Endodermal cell (in vitro differentiated cells): Measurements from ENCODE around the gene HORMAD2. TPM values are rescaled to one million over a fixed set of nuclear protein-coding genes. Genes with fewer than 3 reads are reported as not detected.

Experiments
- DNase-seq: peaks from one replicate; pipeline ENCODE4 v3.0.0-alpha.2; 2017
- H3K27ac ChIP-seq: 2 replicates; pipeline ENCODE4 v1.5.1; 2013; ENCODE audit warnings: mild to moderate bottlenecking, low read depth, low read length, moderate library complexity
- H3K27me3 ChIP-seq: 2 replicates; pipeline ENCODE4 v1.6.1; 2013; ENCODE audit warnings: mild to moderate bottlenecking, low read length, moderate library complexity; ENCODE audit not compliant: insufficient read depth, control insufficient read depth, poor library complexity, severe bottlenecking
- H3K36me3 ChIP-seq: 2 replicates; pipeline ENCODE4 v1.7.0; 2013; ENCODE audit warnings: mild to moderate bottlenecking, low read length, moderate library complexity; ENCODE audit not compliant: control insufficient read depth, insufficient read depth
- H3K4me1 ChIP-seq: one replicate; pipeline ENCODE4 v1.7.0; 2013; ENCODE audit warnings: low read length; ENCODE audit not compliant: control insufficient read depth, insufficient read depth
- H3K4me3 ChIP-seq: 2 replicates; pipeline ENCODE4 v1.5.1; 2013; ENCODE audit warnings: mild to moderate bottlenecking, low read length, moderate library complexity
- H3K9ac ChIP-seq: 2 replicates; pipeline ENCODE4 v1.6.1; 2013; ENCODE audit warnings: mild to moderate bottlenecking, low read length, moderate library complexity; ENCODE audit not compliant: poor library complexity, severe bottlenecking; ENCODE audit errors: extremely low read depth
- H3K9me3 ChIP-seq: 2 replicates; pipeline ENCODE4 v1.6.1; 2013; ENCODE audit warnings: mild to moderate bottlenecking, low read length, moderate library complexity; ENCODE audit not compliant: control insufficient read depth
- H3K27ac Mint-ChIP-seq: 2 replicates; pipeline ENCODE4 v1.8.0; 2020; ENCODE audit warnings: mixed read lengths
- H3K27me3 Mint-ChIP-seq: 2 replicates; pipeline ENCODE4 v1.8.0; 2021; ENCODE audit warnings: mild to moderate bottlenecking, mixed read lengths; ENCODE audit not compliant: insufficient read depth
- H3K36me3 Mint-ChIP-seq: 2 replicates; pipeline ENCODE4 v1.8.0; 2020; ENCODE audit warnings: low read depth, mixed read lengths
- H3K4me1 Mint-ChIP-seq: 2 replicates; pipeline ENCODE4 v1.8.0; 2020; ENCODE audit warnings: mixed read lengths
- H3K4me3 Mint-ChIP-seq: 2 replicates; pipeline ENCODE4 v1.8.0; 2020; ENCODE audit warnings: mild to moderate bottlenecking, moderate library complexity, mixed read lengths
- H3K9me3 Mint-ChIP-seq: 2 replicates; pipeline ENCODE4 v1.8.0; 2020; ENCODE audit warnings: mild to moderate bottlenecking, mixed read lengths
- WGBS, 2 experiments: methylation state at CpG; one replicate each; pipeline versions ENCODE4 v1.1.5 to v1.1.7; 2013; ENCODE audit warnings: missing lambda C conversion rate in 2 of 2, mixed read lengths in 1 of 2; ENCODE audit not compliant: insufficient coverage in 1 of 2, insufficient read length in 1 of 2; 5-methylcytosine and 5-hydroxymethylcytosine counted together
- total RNA-seq, 2 donors: library from RNA; stranded (reverse); fragmentation: NEBNext Ultra II Directional in 1 of 2; extraction: Animal tissue kit (Norgen Biotek cat#: 25700) in 1 of 2; gene quantifications; 2 replicates in 1 of 2; 3 replicates in 1 of 2; pipeline ENCODE4 v1.2.1, GENCODE V29; 2021
- TF ChIP-seq, protein P1 (sequence below): fragments of 200-600 bp; sonication (generic); conservative IDR thresholded peaks from 2 replicates; pipeline ENCODE4 v1.5.0; 2021; ENCODE audit warnings: antibody characterized with exemption, mild to moderate bottlenecking

The HORMAD2 gene
- total RNA-seq, 2 donors from 2014 or later = 0.55 TPM; not detected in 1

DNA sequence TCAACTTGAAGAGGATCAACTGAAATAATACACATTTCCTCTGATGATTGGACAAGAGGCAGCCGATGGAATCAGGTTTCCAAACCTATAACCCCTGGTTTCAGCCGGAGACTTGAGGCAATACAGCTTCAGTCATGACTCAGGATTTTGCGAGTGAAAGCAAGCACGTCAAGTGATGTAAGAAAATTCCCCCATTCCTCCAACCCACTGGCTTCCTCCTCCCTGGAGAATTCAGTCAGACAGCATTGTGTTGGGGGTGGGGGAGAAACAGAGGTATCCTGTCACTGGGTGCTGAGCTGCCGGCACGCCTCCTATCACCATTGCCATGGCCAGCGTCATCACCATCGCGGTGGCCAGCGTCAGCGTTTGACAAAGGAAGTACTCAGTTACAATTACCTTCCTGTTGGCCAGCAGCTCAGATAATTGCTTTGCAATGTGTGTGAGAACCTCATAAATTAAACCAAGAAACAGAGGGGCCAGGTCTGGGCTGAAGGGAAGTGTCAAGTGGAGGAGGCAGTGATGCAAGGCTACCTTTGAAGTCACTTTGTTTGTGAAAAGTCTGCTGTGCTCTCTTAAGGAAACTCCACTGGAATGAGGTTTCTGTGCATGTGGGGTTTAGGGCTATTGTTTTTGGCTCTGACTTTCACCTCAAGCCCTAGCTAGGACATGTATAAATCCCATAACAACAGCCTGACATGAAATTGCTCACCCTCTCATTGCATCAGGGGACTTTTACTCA is 116.0 kb downstream of the HORMAD2 start:
- no peaks in the 10 kb centered on the region for H3K9me3 ChIP-seq
- peak overlapping the region; percentile 19 for H3K4me3 Mint-ChIP-seq
- no peak overlapping the region for H3K4me3 ChIP-seq

DNA sequence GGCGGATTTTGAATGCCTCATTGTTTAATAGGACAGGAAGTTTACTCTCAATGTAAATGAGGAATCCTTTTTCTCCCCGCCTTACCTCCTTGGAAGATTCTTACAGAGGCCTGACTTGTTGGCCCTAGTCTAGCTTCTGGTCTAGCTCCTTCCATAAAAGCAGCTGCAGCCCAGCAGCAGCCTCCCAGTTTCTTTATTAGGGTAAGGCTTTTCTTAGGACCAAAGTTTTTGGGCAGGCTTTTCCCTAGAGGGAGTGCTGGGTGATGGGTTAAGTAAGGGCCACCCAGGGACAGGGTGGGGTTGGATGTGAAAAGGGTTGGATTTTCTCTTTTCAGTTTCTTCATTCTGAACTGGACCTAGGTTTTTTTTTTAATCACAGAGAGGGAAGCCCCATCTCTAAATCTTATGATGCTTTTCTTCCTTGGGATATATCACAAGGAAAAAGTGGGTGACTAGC is 116.6 kb downstream of the HORMAD2 start:
- peaks cover 2% of the 10 kb centered on the region for H3K9me3 Mint-ChIP-seq
- Histone ChIP-seq H3K4me1 (peaks cover 4% of the 10 kb centered on the region), H3K4me3 (no peak overlapping the region), H3K36me3 (no peaks in the 10 kb centered on the region), H3K9ac (no peak overlapping the region), H3K9me3 (no peaks in the 10 kb centered on the region), H3K27ac (peak overlapping the region; percentile 25), H3K27me3 (no peaks in the 10 kb centered on the region)
- peak overlapping the region; percentile 89 for H3K27ac Mint-ChIP-seq
- no peaks in the 10 kb centered on the region for H3K36me3 Mint-ChIP-seq
- H3K4me3 Mint-ChIP-seq = peak overlapping the region; percentile 19
- WGBS, 2 experiments = 40 to 45% methylated on average over 2 of the region's 2 CpGs
- H3K4me1 Mint-ChIP-seq = peaks cover 16% of the 10 kb centered on the region
- TF ChIP-seq, protein P1, sequence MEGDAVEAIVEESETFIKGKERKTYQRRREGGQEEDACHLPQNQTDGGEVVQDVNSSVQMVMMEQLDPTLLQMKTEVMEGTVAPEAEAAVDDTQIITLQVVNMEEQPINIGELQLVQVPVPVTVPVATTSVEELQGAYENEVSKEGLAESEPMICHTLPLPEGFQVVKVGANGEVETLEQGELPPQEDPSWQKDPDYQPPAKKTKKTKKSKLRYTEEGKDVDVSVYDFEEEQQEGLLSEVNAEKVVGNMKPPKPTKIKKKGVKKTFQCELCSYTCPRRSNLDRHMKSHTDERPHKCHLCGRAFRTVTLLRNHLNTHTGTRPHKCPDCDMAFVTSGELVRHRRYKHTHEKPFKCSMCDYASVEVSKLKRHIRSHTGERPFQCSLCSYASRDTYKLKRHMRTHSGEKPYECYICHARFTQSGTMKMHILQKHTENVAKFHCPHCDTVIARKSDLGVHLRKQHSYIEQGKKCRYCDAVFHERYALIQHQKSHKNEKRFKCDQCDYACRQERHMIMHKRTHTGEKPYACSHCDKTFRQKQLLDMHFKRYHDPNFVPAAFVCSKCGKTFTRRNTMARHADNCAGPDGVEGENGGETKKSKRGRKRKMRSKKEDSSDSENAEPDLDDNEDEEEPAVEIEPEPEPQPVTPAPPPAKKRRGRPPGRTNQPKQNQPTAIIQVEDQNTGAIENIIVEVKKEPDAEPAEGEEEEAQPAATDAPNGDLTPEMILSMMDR = no peak
- DNase-seq = no peak
- H3K27me3 Mint-ChIP-seq = peaks cover 2% of the 10 kb centered on the region

More for the DNA sequence above, 116.0 kb downstream of the HORMAD2 start:
- Mint-ChIP-seq H3K9me3 (peaks cover 2% of the 10 kb centered on the region), H3K27me3 (peaks cover 2% of the 10 kb centered on the region), H3K36me3 (no peaks in the 10 kb centered on the region), H3K4me1 (peaks cover 16% of the 10 kb centered on the region), H3K27ac (peak overlapping the region; percentile 89)
- Histone ChIP-seq H3K27ac (peak overlapping the region; percentile 25), H3K4me1 (peaks cover 4% of the 10 kb centered on the region), H3K36me3 (no peaks in the 10 kb centered on the region), H3K27me3 (no peaks in the 10 kb centered on the region), H3K9ac (no peak overlapping the region)
- WGBS, 2 experiments = 30 to 42% methylated on average over 2 to 11 of the region's 11 CpGs
- TF ChIP-seq, protein P1 = no peak
- DNase-seq = peak; percentile 90

DNA sequence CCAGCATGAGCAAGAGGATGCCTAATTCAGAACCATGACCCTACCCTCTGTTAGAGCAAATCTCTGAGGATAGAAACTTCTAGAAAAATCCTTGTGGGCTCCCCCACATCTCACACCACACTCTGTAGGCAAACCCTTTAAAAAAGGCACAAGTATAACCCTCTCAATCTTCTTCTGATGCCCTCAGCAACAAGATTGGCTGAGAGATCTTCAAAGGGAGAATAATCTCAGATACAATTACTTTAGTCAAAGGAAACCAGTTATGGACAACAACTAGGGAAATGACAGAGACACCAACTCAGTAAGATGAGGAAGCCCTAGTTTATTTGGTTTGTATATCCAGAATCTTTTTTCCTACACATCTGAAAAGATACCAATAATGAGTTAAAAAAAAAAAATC is 117.1 kb downstream of the HORMAD2 start:
- Histone ChIP-seq H3K27me3 (no peaks in the 10 kb centered on the region), H3K4me3 (no peak overlapping the region), H3K27ac (no peak overlapping the region), H3K9me3 (no peaks in the 10 kb centered on the region), H3K9ac (no peak overlapping the region), H3K4me1 (peaks cover 4% of the 10 kb centered on the region), H3K36me3 (no peaks in the 10 kb centered on the region)
- DNase-seq = peak; percentile 19
- H3K4me1 Mint-ChIP-seq = peaks cover 20% of the 10 kb centered on the region
- no peak overlapping the region for H3K27ac Mint-ChIP-seq
- no peaks in the 10 kb centered on the region for H3K27me3 Mint-ChIP-seq
- H3K9me3 Mint-ChIP-seq = peaks cover 2% of the 10 kb centered on the region
- no peak overlapping the region for H3K4me3 Mint-ChIP-seq
- H3K36me3 Mint-ChIP-seq = no peaks in the 10 kb centered on the region
- TF ChIP-seq, protein P1 = no peak
